GM12878 (cell line): ENCODE data around the gene DYNLT2. TPM values are rescaled to one million over a fixed set of nuclear protein-coding genes. Genes with fewer than 3 reads are reported as not detected.
A peak's percentile ranks its signal among the peaks of the same experiment; 100 is the strongest.

ENCODE experiments used
- ATF3 ChIP-seq: IDR thresholded peaks from 2 replicates; pipeline ENCODE4 v1.6.1; 2011; ENCODE audit warnings: low read depth, mild to moderate bottlenecking, low read length, moderate library complexity, borderline replicate concordance; ENCODE audit errors: extremely low read depth
- ATF7 ChIP-seq: fragments of 450-650 bp; IDR thresholded peaks from 2 replicates; pipeline ENCODE4 v1.6.1; 2016; ENCODE audit warnings: low read depth, mild to moderate bottlenecking
- BCLAF1 ChIP-seq: fragments of 450-650 bp; IDR thresholded peaks from 2 replicates; pipeline ENCODE4 v1.6.1; 2017; ENCODE audit warnings: antibody characterized with exemption, mild to moderate bottlenecking, moderate library complexity
- BHLHE40 ChIP-seq, 2 experiments: fragments of 450-650 bp in 1 of 2; IDR thresholded peaks; 2 replicates each; pipeline ENCODE4 v1.6.1; 2011 to 2017; ENCODE audit warnings: low read depth in 2 of 2, borderline replicate concordance in 1 of 2, improper control_type of control experiment in 1 of 2, low read length in 1 of 2, mild to moderate bottlenecking in 1 of 2
- CBX3 ChIP-seq: fragments of 200-600 bp; sonication (generic); IDR thresholded peaks from 2 replicates; pipeline ENCODE4 v1.6.1; 2016; ENCODE audit warnings: low read depth, borderline replicate concordance
- EED ChIP-seq: sonication (generic); IDR thresholded peaks from 2 replicates; pipeline ENCODE4 v1.6.1; 2016; ENCODE audit warnings: antibody characterized with exemption, low read depth
- EGR1 ChIP-seq, 2 experiments: IDR thresholded peaks; 1 replicate in 1 of 2; 2 replicates in 1 of 2; pipeline ENCODE4 v1.6.1; 2011 to 2012; ENCODE audit warnings: low read depth in 2 of 2, low read length in 2 of 2, borderline replicate concordance in 1 of 2, mild to moderate bottlenecking in 1 of 2, moderate library complexity in 1 of 2
- ESRRA ChIP-seq: IDR thresholded peaks from 2 replicates; pipeline ENCODE4 v1.6.1; 2012; ENCODE audit warnings: mild to moderate bottlenecking, low read length, improper control_type of control experiment
- IRF4 ChIP-seq: IDR thresholded peaks from 2 replicates; pipeline ENCODE4 v1.6.1; 2011; ENCODE audit warnings: low read depth, low read length
- MEF2A ChIP-seq: IDR thresholded peaks from 2 replicates; pipeline ENCODE4 v1.6.1; 2011; ENCODE audit warnings: low read depth, mild to moderate bottlenecking, low read length, moderate library complexity; ENCODE audit not compliant: insufficient read depth
- NFYA ChIP-seq: IDR thresholded peaks from 2 replicates; pipeline ENCODE4 v1.6.1; 2011; ENCODE audit warnings: low read depth, mild to moderate bottlenecking, low read length, improper control_type of control experiment, borderline replicate concordance
- NR2C1 ChIP-seq: fragments of 450-650 bp; IDR thresholded peaks from 2 replicates; pipeline ENCODE4 v1.6.1; 2017; ENCODE audit warnings: antibody characterized with exemption, mild to moderate bottlenecking, moderate library complexity
- PML ChIP-seq: IDR thresholded peaks from 2 replicates; pipeline ENCODE4 v1.6.1; 2012; ENCODE audit warnings: low read length, inconsistent platforms
- POLR2AphosphoS2 ChIP-seq: IDR thresholded peaks from 2 replicates; pipeline ENCODE4 v1.6.1; 2011; ENCODE audit warnings: low read depth, mild to moderate bottlenecking, low read length, improper control_type of control experiment, moderate library complexity
- RAD51 ChIP-seq: fragments of 450-650 bp; IDR thresholded peaks from 2 replicates; pipeline ENCODE4 v1.6.1; 2016; ENCODE audit warnings: moderate library complexity, mild to moderate bottlenecking, inconsistent platforms
- RB1 ChIP-seq: fragments of 450-650 bp; formaldehyde crosslinking; IDR thresholded peaks from 2 replicates; pipeline ENCODE4 v1.6.1; 2017; ENCODE audit warnings: mild to moderate bottlenecking, borderline replicate concordance
- RELA ChIP-seq: fragments of 450-650 bp; IDR thresholded peaks from 2 replicates; pipeline ENCODE4 v1.8.0; 2014; ENCODE audit warnings: borderline replicate concordance; ENCODE audit not compliant: partially characterized antibody
- SIX5 ChIP-seq: IDR thresholded peaks from 2 replicates; pipeline ENCODE4 v1.6.1; 2011; ENCODE audit warnings: mild to moderate bottlenecking, low read depth, low read length, moderate library complexity; ENCODE audit not compliant: severe bottlenecking
- SKIL ChIP-seq: fragments of 450-650 bp; IDR thresholded peaks from 2 replicates; pipeline ENCODE4 v1.6.1; 2017; ENCODE audit warnings: mild to moderate bottlenecking, low read depth, inconsistent platforms; ENCODE audit not compliant: poor library complexity, severe bottlenecking
- SPI1 ChIP-seq: IDR thresholded peaks from 2 replicates; pipeline ENCODE4 v1.6.1; 2011; ENCODE audit warnings: low read depth, mild to moderate bottlenecking, low read length, moderate library complexity, borderline replicate concordance; ENCODE audit not compliant: insufficient read depth
- STAT1 ChIP-seq: fragments of 450-650 bp; conservative IDR thresholded peaks from 2 replicates; pipeline ENCODE4 v1.6.1; 2014; ENCODE audit warnings: antibody characterized with exemption, mild to moderate bottlenecking
- STAT3 ChIP-seq: IDR thresholded peaks from 2 replicates; pipeline ENCODE4 v1.6.1; 2011; ENCODE audit warnings: low read depth, low read length, improper control_type of control experiment
- TCF3 ChIP-seq: IDR thresholded peaks from 2 replicates; pipeline ENCODE4 v1.6.1; 2012; ENCODE audit warnings: low read depth, mild to moderate bottlenecking, low read length, borderline replicate concordance; ENCODE audit not compliant: insufficient read depth
- polyA plus RNA-seq, 11 experiments: library from polyadenylated mRNA; depleted of rRNA in 4 of 11; unstranded in 6 of 11; stranded (reverse) in 5 of 11; fragments of >200 nt; fragmentation: Nextera tagmentation in 4 of 11; fragmentation: Illumina TruSeq in 1 of 11; extraction: Ambion mirVana in 4 of 11; extraction: Trizol in 1 of 11; gene quantifications; 1 replicate in 1 of 11; 2 replicates in 10 of 11; pipeline versions ENCODE4 v1.2.1 to v1.2.3, GENCODE V29; 2011 to 2016; ENCODE audit warnings: inconsistent platforms in 2 of 11, missing spikeins in 2 of 11, low read depth in 1 of 11
- total RNA-seq, 4 experiments: library from RNA; depleted of rRNA in 3 of 4; stranded (reverse); fragments of >200 nt in 3 of 4; fragmentation: Illumina TruSeq in 1 of 4; extraction: Trizol in 1 of 4; gene quantifications; 2 replicates each; pipeline versions ENCODE4 v1.2.1 to v1.2.3, GENCODE V29; 2013 to 2021

The DYNLT2 gene
- total and polyA plus RNA-seq, 10 of the 15 experiments (the other 5 are each of a cell fraction or from before 2014, with no cell fraction given), result 2.2 to 5.9 (median 5.4) TPM

- 0 out of 2 replicates have a peak, but pooled peaks have one; percentile 7 for TF ChIP-seq MEF2A
- TF ChIP-seq RB1, result 0 out of 2 replicates have a peak, but pooled peaks have one; percentile 88
- no peak for TF ChIP-seq IRF4
- TF ChIP-seq SPI1, result peak; percentile 77; the same call in 1 of the 2 replicates
- TF ChIP-seq EED, result no peak
- TF ChIP-seq PML, result peak; percentile 97
- peak; percentile 33; the same call in 1 of the 2 replicates for TF ChIP-seq ESRRA
- peak in 1 of 2 experiments; percentile 80; a peak in 2 of 3 replicates for TF ChIP-seq EGR1 (IDR thresholded peaks at IDR 0.05; ENCODE audit: borderline replicate concordance in 1 of 2, low read depth in 2 of 2, low read length in 2 of 2)
- peak; percentile 60; the same call in 1 of the 2 replicates for TF ChIP-seq NR2C1
- TF ChIP-seq SIX5, result peak; percentile 65
- no peak for TF ChIP-seq STAT3
- TF ChIP-seq BCLAF1, result no peak
- TF ChIP-seq BHLHE40 (IDR thresholded peaks at IDR 0.05; ENCODE audit: borderline replicate concordance in 1 of 2, low read depth in 2 of 2, low read length in 1 of 2), result peak; percentile 3 to 86; a peak in 2 of 4 replicates
- TF ChIP-seq CBX3, result no peak
- TF ChIP-seq TCF3, result peak; percentile 49; the same call in 1 of the 2 replicates
- no peak for TF ChIP-seq SKIL
- TF ChIP-seq RAD51, result no peak
- TF ChIP-seq STAT1, result peak; percentile 67; the same call in 1 of the 2 replicates
- TF ChIP-seq POLR2AphosphoS2, result peak; percentile 77; the same call in 1 of the 2 replicates
- TF ChIP-seq NFYA, result no peak
- no peak for TF ChIP-seq ATF7
- no peak for TF ChIP-seq RELA
- peak; percentile 84; the same call in 1 of the 2 replicates for TF ChIP-seq ATF3
Observed at GRCh38 chr6:169751242-169752073, at the start of gene DYNLT2, which contains the start of gene ERMARD (continued).
